K562 (cell line): Measurements from ENCODE around the gene MIX23. TPM values are rescaled to one million over a fixed set of nuclear protein-coding genes. Genes with fewer than 3 reads are reported as not detected.

Experiments
- ARID3A ChIP-seq: IDR thresholded peaks from 2 replicates; pipeline ENCODE4 v1.6.1; 2012; ENCODE audit warnings: low read depth, low read length, improper control_type of control experiment, borderline replicate concordance
- BMI1 ChIP-seq: fragments of 150-350 bp; IDR thresholded peaks from 2 replicates; pipeline ENCODE4 v1.6.1; 2014; ENCODE audit warnings: low read length
- CEBPZ ChIP-seq: fragments of 150-350 bp; IDR thresholded peaks from 2 replicates; pipeline ENCODE4 v1.6.1; 2014; ENCODE audit warnings: low read depth, mild to moderate bottlenecking, low read length, borderline replicate concordance
- JUN ChIP-seq, 2 experiments: sonication (generic) in 1 of 2; formaldehyde crosslinking in 1 of 2; IDR thresholded peaks; 2 replicates each; pipeline versions ENCODE4 v1.6.1 to v1.8.0; 2012 to 2022; ENCODE audit warnings: borderline replicate concordance in 2 of 2, mild to moderate bottlenecking in 2 of 2, improper control_type of control experiment in 1 of 2, low read depth in 1 of 2, low read length in 1 of 2, missing genetic modification reagents in 1 of 2
- MCM7 ChIP-seq, 2 experiments: fragments of 450-650 bp; IDR thresholded peaks; 2 replicates each; pipeline ENCODE4 v1.6.1; 2016 to 2018
- NCOR1 ChIP-seq: fragments of 450-650 bp; IDR thresholded peaks from 2 replicates; pipeline ENCODE4 v1.6.1; 2016; ENCODE audit warnings: mild to moderate bottlenecking, moderate library complexity
- PPARD ChIP-seq: fragments of 250-450 bp; sonication (Bioruptor Pico); IDR thresholded peaks from 2 replicates; pipeline ENCODE4 v1.8.0; 2022; ENCODE audit warnings: inconsistent platforms, mild to moderate bottlenecking, moderate library complexity
- PTBP1 ChIP-seq: fragments of 200-400 bp; formaldehyde crosslinking; IDR thresholded peaks from 2 replicates; pipeline ENCODE4 v1.6.1; 2017; ENCODE audit warnings: low read depth, low read length
- PTTG1 ChIP-seq: fragments of 450-650 bp; IDR thresholded peaks from 2 replicates; pipeline ENCODE4 v1.6.1; 2016; ENCODE audit warnings: low read depth, mild to moderate bottlenecking, missing genetic modification characterization, missing compliant biosample characterization
- RBFOX2 ChIP-seq: fragments of 200-400 bp; formaldehyde crosslinking; IDR thresholded peaks from 2 replicates; pipeline ENCODE4 v1.6.1; 2017; ENCODE audit warnings: low read depth, mild to moderate bottlenecking, low read length, moderate library complexity
- RCOR1 ChIP-seq, 2 experiments: IDR thresholded peaks; 2 replicates each; pipeline ENCODE4 v1.6.1; 2012; ENCODE audit warnings: low read depth in 2 of 2, low read length in 2 of 2, borderline replicate concordance in 1 of 2, improper control_type of control experiment in 1 of 2
- SNRNP70 ChIP-seq: fragments of 200-400 bp; formaldehyde crosslinking; optimal IDR thresholded peaks from 2 replicates; pipeline ENCODE3; 2017; ENCODE audit warnings: low read depth, low read length
- TAF9B ChIP-seq: fragments of 450-650 bp; IDR thresholded peaks from 2 replicates; pipeline ENCODE4 v1.6.1; 2018; ENCODE audit warnings: mild to moderate bottlenecking; ENCODE audit not compliant: partially characterized antibody
- UBTF ChIP-seq, 2 experiments: IDR thresholded peaks; 2 replicates each; pipeline ENCODE4 v1.6.1; 2012; ENCODE audit warnings: improper control_type of control experiment in 2 of 2, low read depth in 2 of 2, low read length in 2 of 2, borderline replicate concordance in 1 of 2
- ZBTB5 ChIP-seq: fragments of 450-650 bp; IDR thresholded peaks from 2 replicates; pipeline ENCODE4 v1.6.1; 2017; ENCODE audit warnings: antibody characterized with exemption
- ZNF57 ChIP-seq: fragments of 450-650 bp; formaldehyde crosslinking; IDR thresholded peaks from 2 replicates; pipeline ENCODE4 v1.4.0; 2020; ENCODE audit warnings: mild to moderate bottlenecking, moderate library complexity
- polyA plus RNA-seq, 8 experiments: library from polyadenylated mRNA; depleted of rRNA in 4 of 8; stranded (reverse) in 5 of 8; unstranded in 3 of 8; fragments of >200 nt; fragmentation: Nextera tagmentation in 2 of 8; fragmentation: Illumina TruSeq in 1 of 8; extraction: Ambion mirVana in 2 of 8; extraction: Trizol in 1 of 8; gene quantifications; 2 replicates each; pipeline versions ENCODE4 v1.2.1 to v1.2.3, GENCODE V29; 2011 to 2014; ENCODE audit warnings: inconsistent platforms in 1 of 8, missing spikeins in 1 of 8
- total RNA-seq, 7 experiments: library from RNA; depleted of rRNA in 6 of 7; stranded (reverse); fragments of >200 nt in 6 of 7; fragmentation: Illumina TruSeq in 2 of 7; extraction: Trizol in 2 of 7; gene quantifications; 2 replicates each; pipeline versions ENCODE4 v1.2.1 to v1.2.3, GENCODE V29; 2011 to 2021; ENCODE audit warnings: low replicate concordance in 1 of 7

The MIX23 gene
- total and polyA plus RNA-seq, 9 of the 15 experiments (the other 6 are each of a cell fraction or from before 2014, with no cell fraction given) = 45.5 to 185 (median 106) TPM

- TF ChIP-seq NCOR1 (no peak), ZBTB5 (no peak), JUN (IDR thresholded peaks at IDR 0.05; ENCODE audit: borderline replicate concordance, low read depth, low read length) (peak; percentile 27; the same call in 1 of the 2 replicates), JUN (CRISPR knock-in tag; IDR thresholded peaks at IDR 0.05; ENCODE audit: borderline replicate concordance) (no peak), TAF9B (peak; percentile 53), PPARD (no peak), PTTG1 (tag) (no peak), BMI1 (no peak), SNRNP70 (no peak), ZNF57 (no peak), ARID3A (no peak), CEBPZ (no peak), PTBP1 (no peak), MCM7 (IDR thresholded peaks at IDR 0.05) (no peak), RBFOX2 (peak; percentile 93), RCOR1 (IDR thresholded peaks at IDR 0.05; ENCODE audit: borderline replicate concordance in 1 of 2, low read depth in 2 of 2, low read length in 2 of 2) (no peak), UBTF (IDR thresholded peaks at IDR 0.05; ENCODE audit: borderline replicate concordance in 1 of 2, low read depth in 2 of 2, low read length in 2 of 2) (peak in 1 of 2 experiments; percentile 77; a peak in 1 of 4 replicates)
Observed at GRCh38 chr3:122383771-122384697, 1.0 kb upstream of the MIX23 start, which contains the start of gene FAM162A (continued).
